ENCODE measurements around the gene HADHA. TPM values are rescaled to one million over a fixed set of nuclear protein-coding genes. Genes with fewer than 3 reads are reported as not detected.

Gene HADHA
- total and polyA plus RNA-seq, 2 donors (not counting 1 experiment from before 2014, with no cell fraction given) = 29.8 to 96.7 TPM

DNA sequence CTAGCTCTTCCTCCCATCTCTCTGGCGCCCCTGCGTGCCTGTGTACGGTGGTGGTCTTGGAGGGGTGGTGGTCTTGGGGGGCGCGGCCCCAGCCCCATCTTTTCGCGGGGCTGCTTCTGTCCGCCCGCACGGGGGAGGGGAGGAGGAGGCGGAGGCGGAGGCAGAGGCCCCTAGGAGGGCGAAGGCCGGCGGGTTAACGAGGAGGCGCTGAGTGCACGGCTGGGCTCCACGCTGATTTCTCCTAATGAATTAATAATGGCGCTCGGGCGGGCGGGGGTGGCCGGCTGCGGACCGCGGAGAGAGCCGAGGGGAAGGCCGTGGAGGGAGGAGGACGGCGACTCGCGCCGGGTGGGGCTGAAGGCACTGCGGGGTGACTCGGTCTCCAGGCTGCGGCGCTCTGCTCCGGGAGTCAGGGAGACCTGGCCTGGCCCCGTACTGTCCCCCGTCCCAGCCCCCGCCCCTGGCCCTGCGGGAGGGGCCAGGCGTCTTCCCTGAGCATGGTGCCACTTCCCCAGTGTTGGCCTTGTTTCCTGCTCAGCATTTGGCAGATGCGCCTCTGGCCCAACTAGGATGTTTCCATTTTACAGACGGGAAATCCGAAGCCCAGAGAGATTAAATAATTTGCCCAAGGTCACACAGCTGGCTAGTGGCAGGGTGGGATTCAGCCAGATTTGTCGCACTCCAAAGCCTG lies 65.5 kb downstream of the HADHA start:
- Histone ChIP-seq H3K9me3 (ENCODE audit: control extremely low read depth in 1 of 3, control insufficient read depth in 2 of 3, insufficient read depth in 1 of 3, low read length in 2 of 3) (peaks cover 0 to 10% (median 0%) of the 10 kb centered on the region in 3 donors), H3K4me1 (ENCODE audit: control insufficient read depth in 2 of 2, insufficient read depth in 2 of 2, low read length in 2 of 2) (peaks cover 13 to 19% of the 10 kb centered on the region in 2 donors), H3K79me2 (ENCODE audit: control insufficient read depth, insufficient read depth, low read length) (no peaks in the 10 kb centered on the region), H3K27me3 (replicated peaks in 1 of 4; ENCODE audit: control extremely low read depth in 1 of 4, control insufficient read depth in 3 of 4, insufficient read depth in 4 of 4, low read length in 3 of 4) (peaks cover 0 to 53% (median 21%) of the 10 kb centered on the region in 4 experiments), H3K27ac (ENCODE audit: low read length in 2 of 2) (no peak overlapping the region), H3K4me3 (ENCODE audit: control extremely low read depth in 1 of 5, extremely low read depth in 1 of 5, insufficient read depth in 1 of 5, low read depth in 2 of 5, low read length in 4 of 5) (peak overlapping the region in 3 of 5 experiments; percentile 43 to 60 (median 54)), H3K36me3 (replicated peaks in 1 of 2; ENCODE audit: control extremely low read depth in 1 of 2, control insufficient read depth in 1 of 2, extremely low read depth in 1 of 2, insufficient read depth in 2 of 2, low read length in 1 of 2) (no peaks in the 10 kb centered on the region), H4K20me1 (ENCODE audit: control insufficient read depth, insufficient read depth, low read length, poor library complexity, severe bottlenecking) (no peaks in the 10 kb centered on the region), H3K9ac (ENCODE audit: low read length) (peak overlapping the region; percentile 63), H3K4me2 (replicated peaks; ENCODE audit: low read depth, low read length, poor library complexity, severe bottlenecking) (peak overlapping the region; percentile 80), H2AFZ (ENCODE audit: insufficient read depth, low read depth, low read length, poor library complexity, severe bottlenecking) (peak overlapping the region; percentile 76)
- TF ChIP-seq, protein P1, sequence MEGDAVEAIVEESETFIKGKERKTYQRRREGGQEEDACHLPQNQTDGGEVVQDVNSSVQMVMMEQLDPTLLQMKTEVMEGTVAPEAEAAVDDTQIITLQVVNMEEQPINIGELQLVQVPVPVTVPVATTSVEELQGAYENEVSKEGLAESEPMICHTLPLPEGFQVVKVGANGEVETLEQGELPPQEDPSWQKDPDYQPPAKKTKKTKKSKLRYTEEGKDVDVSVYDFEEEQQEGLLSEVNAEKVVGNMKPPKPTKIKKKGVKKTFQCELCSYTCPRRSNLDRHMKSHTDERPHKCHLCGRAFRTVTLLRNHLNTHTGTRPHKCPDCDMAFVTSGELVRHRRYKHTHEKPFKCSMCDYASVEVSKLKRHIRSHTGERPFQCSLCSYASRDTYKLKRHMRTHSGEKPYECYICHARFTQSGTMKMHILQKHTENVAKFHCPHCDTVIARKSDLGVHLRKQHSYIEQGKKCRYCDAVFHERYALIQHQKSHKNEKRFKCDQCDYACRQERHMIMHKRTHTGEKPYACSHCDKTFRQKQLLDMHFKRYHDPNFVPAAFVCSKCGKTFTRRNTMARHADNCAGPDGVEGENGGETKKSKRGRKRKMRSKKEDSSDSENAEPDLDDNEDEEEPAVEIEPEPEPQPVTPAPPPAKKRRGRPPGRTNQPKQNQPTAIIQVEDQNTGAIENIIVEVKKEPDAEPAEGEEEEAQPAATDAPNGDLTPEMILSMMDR (IDR thresholded peaks at IDR 0.05) = no peak
- TF ChIP-seq EZH2 (IDR thresholded peaks at IDR 0.05; ENCODE audit: borderline replicate concordance, insufficient read depth, low read depth, low read length, poor library complexity, severe bottlenecking) = no peak
- H3K9me3 Mint-ChIP-seq (ENCODE audit: insufficient read depth) = no peaks in the 10 kb centered on the region
- H3K4me1 Mint-ChIP-seq = peaks cover 17% of the 10 kb centered on the region
- peak overlapping the region; percentile 78 for H3K4me3 Mint-ChIP-seq
- DNase-seq = peak; percentile 44
- WGBS (ENCODE audit: insufficient coverage) = 3% methylated on average over 37 of the region's 48 CpGs
- ATAC-seq (ENCODE audit: low read depth) = peak; percentile 61
- intact Hi-C loops (cut with micrococcal nuclease) = no loop called here
- H3K27me3 Mint-ChIP-seq = peaks cover 33% of the 10 kb centered on the region
- no peak overlapping the region for H3K27ac Mint-ChIP-seq
- POLR2A ChIA-PET = no interaction called here
- CTCF ChIA-PET = no interaction called here

DNA sequence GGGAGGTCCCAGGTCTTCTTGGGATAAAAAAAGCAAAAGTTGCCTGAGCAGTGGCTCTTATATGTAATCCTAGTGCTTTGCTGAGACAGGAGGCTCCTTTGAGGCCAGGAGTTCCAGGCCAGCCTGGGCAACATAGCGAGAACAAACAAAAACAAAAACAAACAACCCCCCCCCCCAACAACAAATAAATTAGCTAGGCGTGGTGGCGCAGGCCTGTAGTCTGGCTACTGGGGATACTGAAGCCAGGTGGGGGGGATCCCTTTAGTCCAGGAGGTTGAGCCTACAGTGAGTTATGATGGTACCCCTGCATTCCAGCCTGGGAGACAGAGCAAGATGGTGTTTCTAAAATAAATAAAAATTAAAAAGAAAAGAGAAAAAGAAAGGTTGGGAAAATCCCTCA lies 66.2 kb downstream of the HADHA start:
- no peak for DNase-seq
- H3K9me3 ChIP-seq (ENCODE audit: control extremely low read depth in 1 of 3, control insufficient read depth in 2 of 3, insufficient read depth in 1 of 3, low read length in 2 of 3) = peaks cover 0 to 10% (median 0%) of the 10 kb centered on the region in 3 donors
- CTCF ChIA-PET = no interaction called here
- intact Hi-C loops (cut with micrococcal nuclease) = no loop called here
- H2AFZ ChIP-seq (ENCODE audit: insufficient read depth, low read depth, low read length, poor library complexity, severe bottlenecking) = no peak overlapping the region
- no peak overlapping the region for H3K9ac ChIP-seq (ENCODE audit: low read length)
- H3K4me1 ChIP-seq (ENCODE audit: control insufficient read depth in 2 of 2, insufficient read depth in 2 of 2, low read length in 2 of 2) = peaks cover 20 to 24% of the 10 kb centered on the region in 2 donors
- ATAC-seq (ENCODE audit: low read depth) = no peak
- no peaks in the 10 kb centered on the region for H4K20me1 ChIP-seq (ENCODE audit: control insufficient read depth, insufficient read depth, low read length, poor library complexity, severe bottlenecking)
- H3K79me2 ChIP-seq (ENCODE audit: control insufficient read depth, insufficient read depth, low read length) = no peaks in the 10 kb centered on the region
- Mint-ChIP-seq H3K27ac (no peak overlapping the region), H3K4me1 (peaks cover 14% of the 10 kb centered on the region), H3K4me3 (peak overlapping the region; percentile 49), H3K9me3 (ENCODE audit: insufficient read depth) (no peaks in the 10 kb centered on the region), H3K27me3 (peaks cover 33% of the 10 kb centered on the region)
- no peaks in the 10 kb centered on the region for H3K36me3 ChIP-seq (replicated peaks in 1 of 2; ENCODE audit: control extremely low read depth in 1 of 2, control insufficient read depth in 1 of 2, extremely low read depth in 1 of 2, insufficient read depth in 2 of 2, low read length in 1 of 2)
- H3K27ac ChIP-seq (ENCODE audit: low read length in 2 of 2) = no peak overlapping the region
- peak overlapping the region in 1 of 5 experiments; percentile 43 for H3K4me3 ChIP-seq (ENCODE audit: control extremely low read depth in 1 of 5, extremely low read depth in 1 of 5, insufficient read depth in 1 of 5, low read depth in 2 of 5, low read length in 4 of 5)
- WGBS (ENCODE audit: insufficient coverage) = no CpG with 5 or more reads among the region's 3 CpGs
- H3K4me2 ChIP-seq (replicated peaks; ENCODE audit: low read depth, low read length, poor library complexity, severe bottlenecking) = peak overlapping the region; percentile 80
- POLR2A ChIA-PET = no interaction called here
- TF ChIP-seq, protein P1 (IDR thresholded peaks at IDR 0.05) = no peak
- no peak for TF ChIP-seq EZH2 (IDR thresholded peaks at IDR 0.05; ENCODE audit: borderline replicate concordance, insufficient read depth, low read depth, low read length, poor library complexity, severe bottlenecking)
- peaks cover 0 to 58% (median 24%) of the 10 kb centered on the region in 4 experiments for H3K27me3 ChIP-seq (replicated peaks in 1 of 4; ENCODE audit: control extremely low read depth in 1 of 4, control insufficient read depth in 3 of 4, insufficient read depth in 4 of 4, low read length in 3 of 4)
